ENCODE results near the gene PRDM15.
A peak's percentile ranks its signal among the peaks of the same experiment; 100 is the strongest.

- TF ChIP-seq CTCF (IDR thresholded peaks at IDR 0.05; ENCODE audit: low read depth, low read length) = 0 out of 2 replicates have a peak, but pooled peaks have one; percentile 12
- no peak for TF ChIP-seq EZH2phosphoT487 (IDR thresholded peaks at IDR 0.05; ENCODE audit: low read depth)
These were observed 17.2 kb downstream of the PRDM15 start for GRCh38 chr21:41861987-41862386.

All from OCI-LY3 (cell line).